OCI-LY3 (cell line): ENCODE data around the gene NPPC.

Experiments
- H2AFZ ChIP-seq: fragments of 200-600, 300-600 bp; shearing (Covaris generic); 2 replicates; pipeline ENCODE4 v1.6.0; 2014; ENCODE audit warnings: antibody characterized with exemption, low read depth, low read length
- H3K27ac ChIP-seq: fragments of 200-600, 300-600 bp; sonication (generic); 2 replicates; pipeline ENCODE4 v1.5.1; 2014; ENCODE audit warnings: mild to moderate bottlenecking, low read length, moderate library complexity, mixed read lengths
- H3K27me3 ChIP-seq: fragments of 200-600, 300-600 bp; sonication (generic); 2 replicates; pipeline ENCODE4 v1.6.1; 2014; ENCODE audit warnings: low read depth, low read length, mixed read lengths
- H3K36me3 ChIP-seq: fragments of 200-600, 300-600 bp; sonication (generic); replicated peaks from 2 replicates; pipeline ENCODE3; 2014; ENCODE audit warnings: low read depth, low read length, mixed read lengths
- H3K4me1 ChIP-seq: fragments of 300-600, 200-600 bp; sonication (generic); 2 replicates; pipeline ENCODE4 v1.6.1; 2014; ENCODE audit warnings: low read length, mixed read lengths
- H3K4me2 ChIP-seq: fragments of 200-600, 300-600 bp; sonication (generic); 2 replicates; pipeline ENCODE4 v1.6.1; 2014; ENCODE audit warnings: low read length, mixed read lengths
- H3K4me3 ChIP-seq: fragments of 300-600, 200-600 bp; sonication (generic); 2 replicates; pipeline ENCODE4 v1.5.1; 2014; ENCODE audit warnings: antibody characterized with exemption, mild to moderate bottlenecking, low read length, moderate library complexity
- H3K79me2 ChIP-seq: fragments of 300-600, 200-600 bp; shearing (Covaris generic); 2 replicates; pipeline ENCODE4 v1.6.1; 2014; ENCODE audit warnings: mild to moderate bottlenecking, low read length, mixed read lengths
- H3K9ac ChIP-seq: fragments of 300-600, 200-600 bp; shearing (Covaris generic); 2 replicates; pipeline ENCODE4 v1.6.0; 2014; ENCODE audit warnings: mild to moderate bottlenecking, low read length, moderate library complexity
- H3K9me3 ChIP-seq: fragments of 200-600, 300-600 bp; shearing (Covaris generic); 2 replicates; pipeline ENCODE4 v1.6.1; 2014; ENCODE audit warnings: low read length, mixed read lengths; ENCODE audit not compliant: insufficient read depth
- H4K20me1 ChIP-seq: fragments of 200-600, 300-600 bp; sonication (generic); 2 replicates; pipeline ENCODE4 v1.6.1; 2016; ENCODE audit warnings: low read length, mixed read lengths; ENCODE audit not compliant: insufficient read depth
- EZH2phosphoT487 ChIP-seq: fragments of 200-600 bp; shearing (Covaris generic); IDR thresholded peaks from 2 replicates; pipeline ENCODE4 v1.6.1; 2018; ENCODE audit warnings: antibody characterized with exemption, mixed run types, low read depth
- TF ChIP-seq, protein P1 (sequence below): fragments of 200-600, 300-600 bp; sonication (generic); IDR thresholded peaks from 2 replicates; pipeline ENCODE4 v1.5.1; 2014; ENCODE audit warnings: antibody characterized with exemption, low read length, low read depth

Gene NPPC

DNA sequence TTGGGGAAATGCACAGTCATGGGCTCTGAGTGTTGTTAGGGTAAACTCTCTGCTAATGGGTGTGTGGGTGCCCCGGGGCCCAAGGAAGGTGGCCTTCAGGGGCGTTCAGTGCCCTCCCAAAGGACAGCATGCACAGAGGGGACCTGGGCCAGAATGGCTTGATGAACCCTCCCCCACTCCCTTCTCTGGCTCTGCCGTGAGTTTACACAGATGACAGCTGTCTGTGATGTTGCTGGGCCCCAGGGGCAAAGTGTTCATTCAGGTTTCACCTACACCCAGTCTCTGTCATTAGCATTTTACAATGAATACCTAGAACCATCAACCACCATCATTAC lies 3.2 kb downstream of the NPPC start:
- H4K20me1 ChIP-seq: no peaks in the 10 kb centered on the region
- no peaks in the 10 kb centered on the region for H3K36me3 ChIP-seq

DNA sequence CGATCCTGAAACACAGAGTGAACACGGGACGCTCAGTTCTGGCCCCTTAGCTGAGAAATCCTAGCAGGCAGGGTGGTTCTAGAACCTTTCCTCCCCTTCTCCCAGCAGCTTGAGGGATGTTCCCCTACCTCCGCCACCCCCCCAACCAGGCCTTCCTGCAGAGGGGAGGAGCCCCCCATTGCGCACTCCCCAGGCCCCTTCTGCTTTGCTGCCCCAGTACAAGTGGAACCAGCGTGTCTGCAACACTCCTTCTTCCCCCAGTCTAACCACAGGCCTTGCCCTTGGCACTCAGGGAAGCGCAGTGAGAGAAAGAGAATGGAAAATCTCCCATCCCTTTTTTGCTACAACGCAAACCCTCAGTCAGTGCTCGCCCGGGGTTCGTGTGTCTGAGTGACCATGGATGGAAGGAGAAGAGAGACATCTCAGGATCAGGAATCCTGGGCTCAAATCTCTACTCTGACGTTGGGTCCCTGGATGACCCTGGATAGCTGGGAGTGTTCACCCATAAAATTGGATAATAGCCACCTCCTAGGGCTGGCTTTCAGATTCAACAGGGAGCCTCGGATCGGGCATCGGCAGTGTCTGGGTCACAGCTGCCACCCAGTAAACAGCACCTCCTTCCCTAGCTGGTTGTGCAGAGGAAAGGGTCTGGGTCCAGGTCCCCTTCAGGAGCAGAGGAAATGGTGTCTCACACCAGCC lies 3.7 kb downstream of the NPPC start:
- Histone ChIP-seq H3K4me1 (no peaks in the 10 kb centered on the region), H3K36me3 (no peaks in the 10 kb centered on the region), H3K4me2 (no peak overlapping the region), H3K27ac (no peak overlapping the region), H3K4me3 (no peak overlapping the region), H3K27me3 (no peaks in the 10 kb centered on the region), H3K9me3 (no peaks in the 10 kb centered on the region), H3K79me2 (no peaks in the 10 kb centered on the region), H2AFZ (no peak overlapping the region), H4K20me1 (no peaks in the 10 kb centered on the region), H3K9ac (no peak overlapping the region)
- no peak for TF ChIP-seq EZH2phosphoT487
- TF ChIP-seq, protein P1, sequence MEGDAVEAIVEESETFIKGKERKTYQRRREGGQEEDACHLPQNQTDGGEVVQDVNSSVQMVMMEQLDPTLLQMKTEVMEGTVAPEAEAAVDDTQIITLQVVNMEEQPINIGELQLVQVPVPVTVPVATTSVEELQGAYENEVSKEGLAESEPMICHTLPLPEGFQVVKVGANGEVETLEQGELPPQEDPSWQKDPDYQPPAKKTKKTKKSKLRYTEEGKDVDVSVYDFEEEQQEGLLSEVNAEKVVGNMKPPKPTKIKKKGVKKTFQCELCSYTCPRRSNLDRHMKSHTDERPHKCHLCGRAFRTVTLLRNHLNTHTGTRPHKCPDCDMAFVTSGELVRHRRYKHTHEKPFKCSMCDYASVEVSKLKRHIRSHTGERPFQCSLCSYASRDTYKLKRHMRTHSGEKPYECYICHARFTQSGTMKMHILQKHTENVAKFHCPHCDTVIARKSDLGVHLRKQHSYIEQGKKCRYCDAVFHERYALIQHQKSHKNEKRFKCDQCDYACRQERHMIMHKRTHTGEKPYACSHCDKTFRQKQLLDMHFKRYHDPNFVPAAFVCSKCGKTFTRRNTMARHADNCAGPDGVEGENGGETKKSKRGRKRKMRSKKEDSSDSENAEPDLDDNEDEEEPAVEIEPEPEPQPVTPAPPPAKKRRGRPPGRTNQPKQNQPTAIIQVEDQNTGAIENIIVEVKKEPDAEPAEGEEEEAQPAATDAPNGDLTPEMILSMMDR: no peak

More for the DNA sequence above, 3.2 kb downstream of the NPPC start:
- Histone ChIP-seq H3K79me2 (no peaks in the 10 kb centered on the region), H3K27ac (no peak overlapping the region), H3K4me2 (no peak overlapping the region), H2AFZ (no peak overlapping the region), H3K4me1 (no peaks in the 10 kb centered on the region), H3K9ac (no peak overlapping the region), H3K4me3 (no peak overlapping the region), H3K9me3 (no peaks in the 10 kb centered on the region), H3K27me3 (no peaks in the 10 kb centered on the region)
- TF ChIP-seq, protein P1: no peak
- TF ChIP-seq EZH2phosphoT487: no peak

DNA sequence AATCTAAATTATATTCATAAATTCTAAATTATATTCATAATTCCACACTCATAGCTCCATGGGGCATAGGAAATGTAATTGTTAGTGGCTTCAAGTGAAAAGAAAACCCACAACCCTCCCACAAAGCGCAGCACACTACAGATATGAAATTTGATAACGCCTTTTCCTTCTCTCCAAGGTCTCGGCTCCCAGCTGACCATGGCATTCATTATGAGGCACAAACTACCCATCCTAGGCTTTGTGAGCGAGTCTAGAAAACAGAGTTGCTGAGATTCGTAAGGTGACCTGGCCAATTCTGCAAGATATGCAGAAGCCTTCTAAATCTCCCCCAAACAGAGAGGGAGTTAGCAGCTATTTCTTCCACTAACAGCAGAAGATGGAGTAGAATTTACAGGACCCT lies 5.4 kb downstream of the NPPC start:
- Histone ChIP-seq H3K4me1 (no peaks in the 10 kb centered on the region), H3K4me2 (no peak overlapping the region), H3K27ac (no peak overlapping the region), H3K9ac (no peak overlapping the region), H2AFZ (no peak overlapping the region), H3K27me3 (no peaks in the 10 kb centered on the region), H3K36me3 (no peaks in the 10 kb centered on the region), H3K9me3 (no peaks in the 10 kb centered on the region), H4K20me1 (no peaks in the 10 kb centered on the region), H3K4me3 (no peak overlapping the region), H3K79me2 (no peaks in the 10 kb centered on the region)
- TF ChIP-seq EZH2phosphoT487: no peak
- TF ChIP-seq, protein P1: no peak

DNA sequence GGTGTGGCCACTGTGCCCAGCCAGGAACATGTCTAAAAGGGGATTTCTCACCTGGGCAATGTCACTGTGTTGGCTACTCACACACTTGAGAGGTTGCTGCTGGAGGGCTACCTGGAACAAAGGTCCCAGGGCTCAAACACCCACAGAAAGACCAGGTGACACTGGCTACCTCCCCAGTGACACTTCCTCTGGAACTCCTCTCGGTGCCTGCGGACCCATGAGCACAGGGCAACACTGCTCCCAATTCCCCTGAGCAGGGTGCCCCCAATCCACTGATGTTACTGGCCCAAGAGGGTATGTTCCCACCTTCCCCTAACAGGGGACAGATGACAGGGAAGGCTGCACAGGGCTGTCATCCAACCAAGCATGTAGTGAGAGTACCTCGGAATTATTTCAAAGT lies 5.8 kb downstream of the NPPC start:
- no peaks in the 10 kb centered on the region for H3K79me2 ChIP-seq
- no peaks in the 10 kb centered on the region for H3K9me3 ChIP-seq
- no peak overlapping the region for H3K4me2 ChIP-seq
- H3K27me3 ChIP-seq: no peaks in the 10 kb centered on the region
- no peak overlapping the region for H3K9ac ChIP-seq
- H2AFZ ChIP-seq: no peak overlapping the region
- H3K4me1 ChIP-seq: no peaks in the 10 kb centered on the region
- no peaks in the 10 kb centered on the region for H3K36me3 ChIP-seq
- no peaks in the 10 kb centered on the region for H4K20me1 ChIP-seq
- H3K27ac ChIP-seq: no peak overlapping the region
- H3K4me3 ChIP-seq: no peak overlapping the region
- TF ChIP-seq, protein P1: no peak
- no peak for TF ChIP-seq EZH2phosphoT487
